A673 (cell line): ENCODE data around the gene GJD3. TPM values are rescaled to one million over a fixed set of nuclear protein-coding genes. Genes with fewer than 3 reads are reported as not detected.
"Not testable (repeated sequence)": the region's sequence is repeated elsewhere in the genome, so short reads cannot be mapped to it uniquely, and the experiment has no call there.

Experiments
- Bru-seq: library from RNA; stranded (reverse); fragments of 400-500 nt; gene quantifications from one replicate; lab custom pipeline; 2021; lab: Mats Ljungman, UMichigan
- BruChase-seq, 2 experiments: library from RNA; stranded (reverse); fragments of 400-500 nt; gene quantifications; one replicate each; lab custom pipeline; 2021; lab: Mats Ljungman, UMichigan
- BruUV-seq: library from RNA; stranded (reverse); fragments of 400-500 nt; replicated peaks from 2 replicates; lab custom pipeline; 2021; lab: Mats Ljungman, UMichigan
- CTCF ChIA-PET: fragments of 300-600 bp; sonication (Branson Sonifier 250); formaldehyde crosslinking; loops from one replicate; lab custom pipeline; 2022; ENCODE audit warnings: antibody characterized with exemption; lab: Charles Lee
- POLR2A ChIA-PET: fragments of 300-600 bp; sonication (Branson Sonifier 250); formaldehyde crosslinking; loops from one replicate; lab custom pipeline; 2022; ENCODE audit warnings: antibody characterized with exemption; ENCODE audit not compliant: low non-redundant PET; lab: Charles Lee
- DNase-seq: peaks from one replicate; pipeline ENCODE4 v3.0.0-alpha.2; 2015; ENCODE audit warnings: low spot score
- H3K27ac ChIP-seq: fragments of 200-600 bp; sonication (generic); 2 replicates; pipeline ENCODE4 v1.5.1; 2016; ENCODE audit warnings: mixed run types, low read depth, mild to moderate bottlenecking, mixed read lengths, antibody characterized with exemption, low read length; ENCODE audit not compliant: poor library complexity, severe bottlenecking
- H3K27me3 ChIP-seq: fragments of 200-600 bp; sonication (generic); replicated peaks from 2 replicates; pipeline ENCODE4 v1.6.1; 2017; ENCODE audit warnings: mixed run types, low read depth, mild to moderate bottlenecking, mixed read lengths, antibody characterized with exemption, low read length; ENCODE audit not compliant: insufficient read depth, poor library complexity
- H3K36me3 ChIP-seq: fragments of 200-600 bp; sonication (generic); 2 replicates; pipeline ENCODE4 v1.6.1; 2016; ENCODE audit warnings: mixed run types, mild to moderate bottlenecking, mixed read lengths, antibody characterized with exemption, low read length; ENCODE audit not compliant: insufficient read depth, poor library complexity, severe bottlenecking
- H3K4me1 ChIP-seq: fragments of 200-600 bp; sonication (generic); 2 replicates; pipeline ENCODE4 v1.6.1; 2017; ENCODE audit warnings: mixed run types, mild to moderate bottlenecking, mixed read lengths, antibody characterized with exemption, low read length; ENCODE audit not compliant: insufficient read depth, poor library complexity, severe bottlenecking
- H3K4me3 ChIP-seq: fragments of 200-600 bp; sonication (generic); 2 replicates; pipeline ENCODE4 v1.5.1; 2016; ENCODE audit warnings: low read depth, mixed run types, mild to moderate bottlenecking, mixed read lengths, low read length; ENCODE audit not compliant: poor library complexity, severe bottlenecking
- H3K9me3 ChIP-seq: fragments of 200-600 bp; sonication (generic); 2 replicates; pipeline ENCODE4 v1.6.1; 2016; ENCODE audit warnings: mixed run types, low read depth, mild to moderate bottlenecking, mixed read lengths, antibody characterized with exemption, low read length; ENCODE audit not compliant: poor library complexity, severe bottlenecking
- EZH2 ChIP-seq: fragments of 200-600 bp; sonication (generic); IDR thresholded peaks from 2 replicates; pipeline ENCODE4 v1.6.1; 2017; ENCODE audit warnings: borderline replicate concordance, low read depth, mild to moderate bottlenecking, mixed read lengths, antibody characterized with exemption, low read length; ENCODE audit not compliant: poor library complexity, severe bottlenecking
- intact Hi-C: fragments of 100-400 bp; cut with micrococcal nuclease; formaldehyde crosslinking; loops from one replicate; pipeline ENCODE4 v1.10.0; 2022; ENCODE audit not compliant: unreplicated experiment
- long read RNA-seq: library from polyadenylated mRNA; stranded (forward); transcript quantifications from one replicate; pipeline ENCODE4 v2.0.0, GENCODE V29; 2022
- total RNA-seq: library from RNA; stranded (reverse); gene quantifications from 2 replicates; pipeline ENCODE4 v1.2.3, GENCODE V29; 2021
- TF ChIP-seq, protein P1 (sequence below): fragments of 300-800, 200-600 bp; sonication (generic); conservative IDR thresholded peaks from 2 replicates; pipeline ENCODE4 v1.5.1; 2017; ENCODE audit warnings: low read depth, mild to moderate bottlenecking, antibody characterized with exemption, low read length, moderate library complexity, mixed read lengths

Gene GJD3, protein sequence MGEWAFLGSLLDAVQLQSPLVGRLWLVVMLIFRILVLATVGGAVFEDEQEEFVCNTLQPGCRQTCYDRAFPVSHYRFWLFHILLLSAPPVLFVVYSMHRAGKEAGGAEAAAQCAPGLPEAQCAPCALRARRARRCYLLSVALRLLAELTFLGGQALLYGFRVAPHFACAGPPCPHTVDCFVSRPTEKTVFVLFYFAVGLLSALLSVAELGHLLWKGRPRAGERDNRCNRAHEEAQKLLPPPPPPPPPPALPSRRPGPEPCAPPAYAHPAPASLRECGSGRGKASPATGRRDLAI
- total RNA-seq (not detected in 2 replicates), Bru-seq, nascent RNA (not detected), BruChase-seq, experiment 1, labeled RNA remaining after a 2-hour chase (percentile 19 among the genes with signal in this experiment), BruChase-seq, experiment 2, labeled RNA remaining after a 6-hour chase (not detected)
- long read RNA-seq: 0 reads

DNA sequence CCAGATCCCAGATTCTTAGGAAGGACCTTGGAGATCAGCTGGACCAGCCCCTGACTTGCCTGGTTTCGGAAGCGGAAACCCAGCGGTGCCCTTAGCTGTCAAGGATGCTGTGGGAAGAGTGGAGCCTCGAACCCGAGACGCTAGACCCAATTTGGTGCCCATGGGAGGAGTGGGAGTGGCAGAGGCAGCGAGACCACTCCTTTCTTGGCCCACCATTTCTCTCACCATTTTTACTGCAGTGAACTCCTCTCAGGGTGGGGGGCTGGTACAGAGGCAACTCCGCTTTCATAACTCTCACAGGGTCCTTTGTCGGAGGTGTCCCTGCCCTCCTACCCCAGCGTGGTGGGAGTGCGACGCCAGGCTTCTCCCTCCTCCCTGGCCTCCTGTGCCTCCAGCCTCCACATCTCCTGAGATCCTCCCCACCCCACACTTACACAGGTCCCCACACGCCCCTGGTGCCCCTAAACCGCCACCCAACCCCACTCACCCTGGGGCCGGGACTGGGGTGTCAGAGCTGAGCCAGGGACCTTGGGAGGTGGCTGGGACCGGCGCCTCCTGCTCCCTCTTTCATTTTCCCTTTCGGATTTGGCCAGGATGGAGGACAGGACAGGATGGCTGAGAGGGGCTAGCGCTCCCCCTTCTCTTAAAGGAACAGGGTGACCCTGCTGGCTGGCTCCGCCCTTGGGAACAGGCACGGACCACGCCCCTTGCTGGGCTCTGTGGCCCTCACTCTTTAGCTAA is at the start of gene GJD3:
Gene GJD3, minus strand, starts transcription at position 617 of the 741 bp plus-strand sequence. CDS start 922 bp downstream, outside the sequence.
- DNase-seq: no peak
- no TSS peak for BruUV-seq
- peak within 1 kb of the TSS; percentile 42 for H3K4me3 ChIP-seq
- no peaks in the 10 kb centered on the region for H3K36me3 ChIP-seq
- no peak for TF ChIP-seq EZH2
- TF ChIP-seq, protein P1, sequence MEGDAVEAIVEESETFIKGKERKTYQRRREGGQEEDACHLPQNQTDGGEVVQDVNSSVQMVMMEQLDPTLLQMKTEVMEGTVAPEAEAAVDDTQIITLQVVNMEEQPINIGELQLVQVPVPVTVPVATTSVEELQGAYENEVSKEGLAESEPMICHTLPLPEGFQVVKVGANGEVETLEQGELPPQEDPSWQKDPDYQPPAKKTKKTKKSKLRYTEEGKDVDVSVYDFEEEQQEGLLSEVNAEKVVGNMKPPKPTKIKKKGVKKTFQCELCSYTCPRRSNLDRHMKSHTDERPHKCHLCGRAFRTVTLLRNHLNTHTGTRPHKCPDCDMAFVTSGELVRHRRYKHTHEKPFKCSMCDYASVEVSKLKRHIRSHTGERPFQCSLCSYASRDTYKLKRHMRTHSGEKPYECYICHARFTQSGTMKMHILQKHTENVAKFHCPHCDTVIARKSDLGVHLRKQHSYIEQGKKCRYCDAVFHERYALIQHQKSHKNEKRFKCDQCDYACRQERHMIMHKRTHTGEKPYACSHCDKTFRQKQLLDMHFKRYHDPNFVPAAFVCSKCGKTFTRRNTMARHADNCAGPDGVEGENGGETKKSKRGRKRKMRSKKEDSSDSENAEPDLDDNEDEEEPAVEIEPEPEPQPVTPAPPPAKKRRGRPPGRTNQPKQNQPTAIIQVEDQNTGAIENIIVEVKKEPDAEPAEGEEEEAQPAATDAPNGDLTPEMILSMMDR: no peak
- H3K27ac ChIP-seq: no peak within 1 kb of the TSS
- POLR2A ChIA-PET: interaction anchor here (0.6 kb wide), 1 partner anchor 26 kb away, joined by 5 read pairs; no protein-coding TSS in a partner anchor
- intact Hi-C loops: no loop called here
- H3K9me3 ChIP-seq: no peaks in the 10 kb centered on the region
- no peaks in the 10 kb centered on the region for H3K27me3 ChIP-seq
- H3K4me1 ChIP-seq: no peaks in the 10 kb centered on the region
- CTCF ChIA-PET: no interaction called here

DNA sequence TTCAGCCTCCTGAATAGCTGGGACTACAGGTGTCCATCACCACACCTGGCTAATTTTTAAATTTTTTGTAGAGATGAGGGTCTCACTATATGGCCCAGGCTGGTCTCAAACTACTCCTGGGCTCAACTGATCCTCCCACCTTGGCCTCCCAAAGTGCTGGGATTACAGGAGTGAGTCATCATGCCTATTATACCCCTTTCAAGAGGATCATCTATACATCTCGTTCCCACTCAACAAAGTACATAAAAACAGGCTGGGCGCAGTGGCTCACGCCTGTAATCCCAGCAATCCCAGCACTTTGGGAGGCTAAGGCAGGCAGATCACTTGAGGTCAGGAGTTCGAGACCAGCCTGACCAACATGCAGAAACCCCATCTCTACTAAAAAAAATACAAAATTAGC is 49.8 kb upstream of the GJD3 start:
- H3K9me3 ChIP-seq, DNase-seq, H3K4me3 ChIP-seq, BruUV-seq, H3K27me3 ChIP-seq, CTCF ChIA-PET, POLR2A ChIA-PET, H3K27ac ChIP-seq: not testable (repeated sequence)
- intact Hi-C loops: loop anchor here (10.0 kb wide), 1 partner anchor 110 kb away; the partner anchor contains the start of gene RARA
- peaks cover 16% of the 10 kb centered on the region for H3K4me1 ChIP-seq
- peaks cover 68% of the 10 kb centered on the region for H3K36me3 ChIP-seq

DNA sequence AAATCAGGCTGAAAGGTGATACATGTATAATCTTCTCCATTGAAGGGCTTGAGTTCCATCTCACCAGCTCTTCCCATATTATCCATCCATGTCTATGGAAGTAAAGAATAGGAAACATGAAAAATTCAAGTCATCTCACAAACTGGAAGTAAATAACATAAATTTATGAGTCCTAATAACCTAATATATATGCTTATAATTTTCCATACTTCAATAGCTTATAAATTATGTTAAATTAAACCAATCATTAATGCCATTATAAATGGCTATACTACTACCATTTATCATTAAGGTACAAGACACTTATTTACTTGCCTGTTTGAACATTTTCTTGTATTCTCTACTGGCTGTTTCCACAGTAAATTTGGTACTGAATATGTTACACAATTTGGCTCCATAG is 48.3 kb upstream of the GJD3 start:
- peaks cover 12% of the 10 kb centered on the region for H3K4me1 ChIP-seq
- no peak for TF ChIP-seq EZH2
- TF ChIP-seq, protein P1: no peak
- DNase-seq: no peak
- CTCF ChIA-PET: no interaction called here
- no peak overlapping the region for H3K27ac ChIP-seq
- H3K9me3 ChIP-seq: no peaks in the 10 kb centered on the region
- H3K36me3 ChIP-seq: peaks cover 78% of the 10 kb centered on the region
- no peak overlapping the region for H3K4me3 ChIP-seq
- BruUV-seq: no TSS peak
- intact Hi-C loops: loop anchor here (10.0 kb wide), 1 partner anchor 108 kb away; the partner anchor contains the start of gene RARA
- POLR2A ChIA-PET: no interaction called here
- no peaks in the 10 kb centered on the region for H3K27me3 ChIP-seq
